Measurements from ENCODE around the gene PRPF19. TPM values are rescaled to one million over a fixed set of nuclear protein-coding genes. Genes with fewer than 3 reads are reported as not detected.

Gene PRPF19
- total and polyA plus RNA-seq, 2 of the 4 experiments (the other 2 are of a cell fraction) = 29.8 to 50.4 TPM

GRCh38 chr11:60895687-60896086 lies 10.7 kb downstream of the PRPF19 start:
- Histone ChIP-seq H3K4me3 (ENCODE audit: insufficient read depth, low read depth, low read length) (no peak overlapping the region), H3K36me3 (ENCODE audit: control insufficient read depth, insufficient read depth, low read length) (peaks cover 40% of the 10 kb centered on the region), H2AK9ac (replicated peaks; ENCODE audit: low read depth, low read length, poor library complexity) (no peak overlapping the region), H4K5ac (ENCODE audit: low read depth, low read length) (no peak overlapping the region), H3K4ac (ENCODE audit: low read depth, low read length) (no peak overlapping the region), H3K18ac (ENCODE audit: low read depth, low read length) (no peak overlapping the region), H4K8ac (ENCODE audit: low read depth in 2 of 2, low read length in 2 of 2) (no peak overlapping the region), H3K27me3 (ENCODE audit: control insufficient read depth, insufficient read depth, low read length) (no peaks in the 10 kb centered on the region), H3K79me1 (ENCODE audit: low read depth in 1 of 2, low read length in 2 of 2) (peaks cover 2 to 3% of the 10 kb centered on the region in 2 experiments; a peak in 3 of 4 replicates), H3K9me3 (ENCODE audit: control insufficient read depth, insufficient read depth, low read length) (no peaks in the 10 kb centered on the region), H2BK15ac (ENCODE audit: low read depth, low read length) (no peak overlapping the region), H3K4me2 (ENCODE audit: low read depth, low read length) (no peak overlapping the region), H3K23ac (ENCODE audit: low read depth, low read length) (no peak overlapping the region), H2AFZ (replicated peaks; ENCODE audit: low read length, poor library complexity) (no peak overlapping the region), H3K14ac (replicated peaks; ENCODE audit: low read depth, low read length) (no peak overlapping the region), H3K27ac (ENCODE audit: insufficient read depth, low read length) (no peak overlapping the region), H2AK5ac (ENCODE audit: low read depth, low read length) (no peak overlapping the region), H3K56ac (ENCODE audit: extremely low read depth, insufficient read depth, low read length) (no peak overlapping the region), H2BK5ac (ENCODE audit: low read depth, low read length, poor library complexity, severe bottlenecking) (no peak overlapping the region), H3K4me1 (ENCODE audit: control insufficient read depth, insufficient read depth, low read length) (no peaks in the 10 kb centered on the region), H4K20me1 (ENCODE audit: insufficient read depth, low read length) (no peaks in the 10 kb centered on the region), H3K9ac (ENCODE audit: low read depth, low read length) (no peak overlapping the region), H2BK120ac (ENCODE audit: low read depth, low read length) (no peak overlapping the region), H4K91ac (ENCODE audit: insufficient read depth, low read depth, low read length) (no peak overlapping the region), H3K9me1 (ENCODE audit: insufficient read depth, low read length) (no peaks in the 10 kb centered on the region), H2BK20ac (ENCODE audit: low read depth, low read length) (no peak overlapping the region)
- DNase-seq (no peak), ATAC-seq (ENCODE audit: low read depth) (no peak)
- dilution Hi-C loops (cut with HindIII; ENCODE audit: low sequenced_read_pairs, unreplicated experiment) = no loop called here
- BruUV-seq (replicated peaks) = no TSS peak
- in situ Hi-C loops (cut with MboI; ENCODE audit: low sequenced_read_pairs) = loop anchor here (5.0 kb wide), 1 partner anchor 118 kb away; no protein-coding TSS in a partner anchor
- no CpG with 5 or more reads among the region's 5 CpGs for WGBS, 2 experiments (ENCODE audit: extremely low coverage in 2 of 2, insufficient read length in 1 of 2)
- ChIA-PET CTCF (interaction anchor here (2.0 kb wide), 1 partner anchor 8 kb away, joined by 6 read pairs; no protein-coding TSS in a partner anchor), POLR2A (ENCODE audit: unreplicated experiment) (no interaction called here)
- TF ChIP-seq NFE2L2 (IDR thresholded peaks at IDR 0.05; ENCODE audit: low read depth, low read length) (no peak), ELK1 (IDR thresholded peaks at IDR 0.05; ENCODE audit: borderline replicate concordance, low read depth, low read length) (no peak), FOS (IDR thresholded peaks at IDR 0.05; ENCODE audit: low read depth, low read length) (no peak), CEBPB (IDR thresholded peaks at IDR 0.05; ENCODE audit: low read depth, low read length) (no peak), RFX5 (IDR thresholded peaks at IDR 0.05; ENCODE audit: low read depth, low read length) (no peak), MXI1 (IDR thresholded peaks at IDR 0.05; ENCODE audit: borderline replicate concordance, low read depth, low read length) (no peak)
- intact Hi-C loops (cut with micrococcal nuclease) = no loop called here
